GM19351 (cell line): ENCODE data around the gene CEP68.

Experiments
- ATAC-seq: cut with Tn5 transposase; IDR thresholded peaks from one replicate; pipeline ENCODE4 v1.9.1; 2021; ENCODE audit warnings: mild to moderate bottlenecking, moderate library complexity; ENCODE audit not compliant: unreplicated experiment

Gene CEP68

GRCh38 chr2:65057391-65058052 is 1.3 kb downstream of the CEP68 start:
- ATAC-seq: peak; percentile 28

GRCh38 chr2:65059071-65059470 is 2.9 kb downstream of the CEP68 start:
- ATAC-seq: no peak

- no peak for ATAC-seq
These were observed 5.1 kb downstream of the CEP68 start for GRCh38 chr2:65061146-65061909.

GRCh38 chr2:65061910-65062339 is 5.7 kb downstream of the CEP68 start:
- ATAC-seq: no peak

GRCh38 chr2:65062843-65063825 is 6.9 kb downstream of the CEP68 start:
- ATAC-seq: no peak

- ATAC-seq: peak; percentile 88
These were observed 8.7 kb downstream of the CEP68 start for GRCh38 chr2:65064728-65065552.

- no peak for ATAC-seq
These were observed 11.8 kb downstream of the CEP68 start for GRCh38 chr2:65067806-65068553.

GRCh38 chr2:65069439-65069824 is 13.2 kb downstream of the CEP68 start:
- no peak for ATAC-seq

- ATAC-seq: no peak
These were observed 14.1 kb downstream of the CEP68 start for GRCh38 chr2:65070172-65070830.

GRCh38 chr2:65070856-65071255 is 14.6 kb downstream of the CEP68 start:
- ATAC-seq: no peak

- ATAC-seq: no peak
These were observed 15.4 kb downstream of the CEP68 start for GRCh38 chr2:65071499-65072180.

GRCh38 chr2:65072181-65072970 is 16.2 kb downstream of the CEP68 start:
- peak; percentile 83 for ATAC-seq

GRCh38 chr2:65073879-65074565 is 17.8 kb downstream of the CEP68 start:
- no peak for ATAC-seq

GRCh38 chr2:65075176-65075575 is 19.0 kb downstream of the CEP68 start:
- no peak for ATAC-seq

- ATAC-seq: no peak
These were observed 19.6 kb downstream of the CEP68 start for GRCh38 chr2:65075605-65076344.

- ATAC-seq: no peak
These were observed 20.1 kb downstream of the CEP68 start for GRCh38 chr2:65076345-65076710.

GRCh38 chr2:65077898-65078297 is 21.7 kb downstream of the CEP68 start:
- no peak for ATAC-seq
